HTERT RPE-1 (cell line): ENCODE results near the gene RAB32.

Experiments
- in situ Hi-C: fragments of 300-500 bp; cut with MboI; formaldehyde crosslinking; loops from 4 replicates; pipeline ENCODE4 v1.14.3; 2020; ENCODE audit warnings: low sequenced_read_pairs

Gene RAB32

DNA sequence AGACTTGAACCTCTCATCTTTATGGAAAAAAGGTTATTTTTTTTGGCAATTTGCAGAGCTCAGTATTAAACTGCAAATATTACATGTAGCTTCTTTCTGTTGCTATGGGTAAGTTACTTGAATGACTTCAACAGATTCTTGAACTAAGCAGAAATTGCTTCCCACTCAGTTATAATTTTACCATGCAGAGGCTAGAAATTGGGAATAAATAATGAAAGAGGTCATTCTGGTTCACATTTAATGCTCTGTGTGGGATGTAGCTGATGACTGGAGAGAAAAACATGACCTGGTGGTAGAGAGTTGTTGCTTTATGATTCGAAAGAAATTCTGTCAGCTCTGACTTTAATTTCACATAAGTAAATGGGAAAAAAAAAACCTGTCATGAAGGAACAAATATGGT, 38.3 kb downstream of the RAB32 start:
- in situ Hi-C loops = no loop called here

- in situ Hi-C loops = no loop called here
These were observed 39.2 kb downstream of the RAB32 start for GRCh38 chr6:146582857-146583256.

GRCh38 chr6:146583966-146584365, 40.3 kb downstream of the RAB32 start:
- in situ Hi-C loops = no loop called here

DNA sequence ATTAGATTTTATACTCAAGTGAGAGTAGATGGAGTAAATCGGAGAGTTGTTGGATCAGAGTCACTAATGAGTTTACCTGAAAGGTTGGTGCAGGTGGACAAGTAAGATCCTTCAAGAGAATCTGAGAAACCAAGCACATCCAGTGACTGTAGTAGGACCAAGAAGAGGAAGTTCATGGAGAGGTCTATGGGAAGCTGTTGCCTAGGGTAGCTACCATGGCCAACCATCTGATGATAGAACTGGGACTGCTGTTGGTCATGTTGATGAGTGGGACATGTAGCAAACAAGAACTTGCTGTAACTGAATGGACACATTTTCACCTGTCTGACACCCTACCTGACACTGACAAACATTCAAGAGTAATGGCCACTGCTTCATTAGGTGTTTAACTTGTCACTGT, 43.8 kb downstream of the RAB32 start:
- in situ Hi-C loops = no loop called here

DNA sequence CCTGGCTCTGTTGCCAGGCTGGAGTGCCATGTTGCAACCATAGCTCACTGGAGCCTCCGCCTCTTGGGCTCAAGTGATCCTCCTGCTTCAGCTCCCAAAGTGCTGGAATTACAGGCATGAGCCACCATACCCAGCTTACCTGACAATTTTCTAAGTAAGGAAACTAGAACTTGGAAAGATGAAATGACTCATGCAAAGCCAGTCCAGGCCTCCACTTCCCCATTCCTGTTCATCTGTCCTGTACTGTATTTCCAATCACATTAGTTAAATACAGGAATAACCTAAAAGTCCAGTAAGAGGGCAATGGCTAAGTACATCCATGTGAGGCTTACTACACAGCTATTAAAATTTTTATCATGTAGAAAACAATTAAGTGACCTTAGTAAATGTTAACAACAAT, 46.9 kb downstream of the RAB32 start:
- in situ Hi-C loops = no loop called here

DNA sequence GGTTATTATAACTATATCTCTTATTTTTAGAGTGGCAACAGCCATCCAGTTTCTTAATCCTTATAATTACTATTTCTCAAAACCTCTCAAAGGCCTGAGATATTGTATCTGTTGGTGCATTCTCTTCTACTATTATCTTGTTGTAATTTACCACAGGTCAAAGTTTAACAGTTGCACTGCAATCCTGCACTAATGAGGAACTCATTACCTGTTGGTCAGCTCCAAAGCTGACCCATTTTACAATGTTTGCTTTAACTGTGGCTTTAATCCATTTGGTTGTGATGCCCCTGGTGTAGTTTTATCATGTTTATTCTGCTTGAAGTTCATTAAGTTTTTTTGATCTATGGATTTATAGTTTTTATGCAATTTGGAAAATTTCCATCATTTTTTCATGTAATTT, 48.8 kb downstream of the RAB32 start:
- in situ Hi-C loops = no loop called here

DNA sequence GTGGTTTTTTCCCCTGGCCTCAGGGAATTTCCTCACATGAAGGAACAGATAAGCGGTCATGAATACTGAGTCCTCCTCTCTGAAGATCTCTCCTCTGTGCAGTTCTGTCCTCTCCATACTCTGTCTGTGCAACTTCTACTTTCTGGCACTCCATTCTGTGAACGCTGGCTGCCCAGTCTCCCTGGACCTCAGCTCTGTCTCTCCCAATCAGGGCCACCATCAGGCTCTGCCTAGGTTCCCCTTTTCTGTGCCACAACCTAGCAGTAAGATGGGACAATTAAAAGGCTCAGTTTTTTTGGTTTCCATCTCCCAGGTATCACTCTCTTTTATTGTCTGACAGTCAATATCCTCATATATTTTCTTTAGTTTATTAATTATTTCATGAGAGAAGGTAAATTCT, 50.4 kb downstream of the RAB32 start:
- in situ Hi-C loops = no loop called here

DNA sequence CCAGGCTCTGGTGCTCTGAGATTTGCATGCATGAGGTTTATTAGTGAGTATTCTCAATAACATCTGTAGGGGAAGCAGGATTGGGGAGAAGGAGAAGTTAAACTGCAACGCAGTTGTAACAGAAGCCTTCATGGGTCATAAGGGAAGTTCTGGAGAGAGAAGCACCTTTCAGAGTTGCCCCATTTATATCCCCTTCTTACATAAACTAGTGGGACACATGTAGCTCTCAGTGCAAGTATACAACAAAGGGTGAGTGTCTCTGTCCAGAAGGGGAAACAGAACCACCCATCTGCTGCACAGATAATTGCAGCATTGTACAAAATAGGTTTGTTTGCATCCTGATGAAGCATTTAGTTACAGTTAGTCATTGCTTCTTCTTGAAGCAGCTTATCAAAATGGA, 50.9 kb downstream of the RAB32 start:
- in situ Hi-C loops = no loop called here

DNA sequence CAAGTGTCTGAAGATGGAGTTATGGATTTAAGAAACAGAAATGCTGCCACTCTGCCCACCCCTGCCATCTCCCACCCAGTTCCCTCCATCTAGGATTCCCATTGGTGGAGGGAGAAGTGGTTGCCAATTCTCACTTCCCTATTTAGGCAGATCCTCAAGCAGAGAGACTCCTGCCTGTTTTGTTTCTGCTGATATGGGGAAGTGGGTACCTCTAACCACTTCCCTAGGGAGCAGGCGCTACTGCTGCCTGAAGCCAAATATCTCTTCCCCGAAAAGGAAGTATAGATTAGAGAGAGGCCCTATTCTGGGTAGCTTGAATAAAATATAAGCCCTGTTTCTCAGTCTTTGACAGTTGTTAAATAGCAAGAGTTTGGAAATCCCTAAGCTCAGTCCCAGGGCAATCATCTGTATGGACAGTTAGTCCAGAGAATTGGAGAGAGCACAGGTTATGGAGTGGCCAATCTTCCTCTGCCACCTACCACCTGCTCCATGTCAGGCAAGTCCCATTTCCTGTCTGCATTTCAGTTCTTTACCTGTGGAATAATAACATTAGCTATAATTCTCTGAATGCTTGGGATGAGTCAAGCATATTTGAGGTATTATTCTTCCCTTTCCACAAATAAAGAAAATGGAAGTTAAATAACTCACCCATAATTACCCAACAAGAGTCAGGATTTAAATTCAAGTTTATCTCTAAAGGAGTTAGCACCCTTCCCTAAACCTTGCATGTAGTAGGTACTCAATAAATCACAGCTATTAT, 52.5 kb downstream of the RAB32 start:
- in situ Hi-C loops = no loop called here

DNA sequence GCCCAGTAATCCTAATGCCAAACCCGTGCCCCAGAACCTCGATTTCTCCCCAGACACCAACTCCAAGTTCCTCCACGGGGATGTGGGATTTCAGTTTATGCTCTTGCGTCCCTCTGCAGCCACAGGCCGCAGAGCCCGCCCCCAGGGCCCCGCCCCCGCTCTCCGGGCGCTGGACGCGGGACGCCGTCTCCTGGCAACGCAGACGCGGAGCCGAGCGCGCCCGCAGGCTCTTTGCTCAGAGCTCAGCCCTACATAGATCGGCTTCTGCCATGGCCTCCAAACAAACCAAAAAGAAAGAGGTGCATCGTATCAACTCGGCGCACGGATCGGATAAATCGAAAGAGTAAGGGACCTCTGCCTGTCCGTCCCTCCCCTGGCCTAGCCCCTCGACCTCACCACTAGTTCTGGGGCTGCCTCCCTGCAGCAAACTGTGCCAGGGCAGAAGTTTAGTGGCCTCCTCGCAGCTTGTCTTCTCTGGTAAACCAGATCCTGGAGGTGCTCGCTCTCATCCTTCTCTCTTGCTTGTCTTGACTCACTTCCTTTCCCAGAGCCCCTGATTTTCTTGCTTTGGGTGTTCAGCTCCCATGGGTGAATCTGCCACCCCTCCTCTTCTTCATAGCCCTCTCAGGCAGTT, 55.3 kb downstream of the RAB32 start, which contains the start of gene ADGB:
TSS of gene ADGB (plus strand) at position 201 of the 634 bp plus-strand sequence. CDS start at position 270, 69 bp downstream.
- in situ Hi-C loops = no loop called here

- in situ Hi-C loops = no loop called here
These were observed 57.7 kb downstream of the RAB32 start for GRCh38 chr6:146601352-146601751.

- in situ Hi-C loops = no loop called here
These were observed 58.9 kb downstream of the RAB32 start for GRCh38 chr6:146602526-146602925.
